Stimulated activated CD8-positive, alpha-beta memory T cell treated with anti-CD3 and anti-CD28 coated beads, Interleukin-2, amount 100 ng/mL, for 48 hours (primary cell): Measurements from ENCODE around the gene TMEM163.
A peak's percentile ranks its signal among the peaks of the same experiment; 100 is the strongest.
"Not testable (repeated sequence)": the region's sequence is repeated elsewhere in the genome, so short reads cannot be mapped to it uniquely, and the experiment has no call there.

Experiments
- DNase-seq, 2 donors: peaks; one replicate each; pipeline ENCODE4 v3.0.0-alpha.2; 2020; ENCODE audit warnings: low read depth in 2 of 2

The TMEM163 gene

DNA sequence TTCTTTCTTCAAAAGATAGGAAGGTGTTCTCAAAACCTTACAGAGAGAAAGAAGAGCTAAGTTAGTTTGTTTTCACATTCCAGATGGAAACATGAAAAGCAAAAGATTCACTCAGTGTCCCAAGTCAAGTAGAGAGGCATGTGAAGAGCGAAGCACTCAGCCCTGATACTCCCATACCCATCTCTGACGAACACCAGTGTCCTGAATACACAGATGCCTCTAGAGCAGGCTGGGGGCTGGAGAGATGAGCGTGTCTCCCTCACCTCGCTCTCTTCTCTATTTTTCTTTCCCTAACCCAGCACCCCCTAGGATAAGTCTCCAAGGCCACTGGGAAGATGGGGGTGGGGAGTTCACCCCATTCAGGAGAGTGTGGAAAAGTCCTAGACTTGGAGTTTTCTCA, 227.8 kb downstream of the TMEM163 start:
- no peak for DNase-seq

DNA sequence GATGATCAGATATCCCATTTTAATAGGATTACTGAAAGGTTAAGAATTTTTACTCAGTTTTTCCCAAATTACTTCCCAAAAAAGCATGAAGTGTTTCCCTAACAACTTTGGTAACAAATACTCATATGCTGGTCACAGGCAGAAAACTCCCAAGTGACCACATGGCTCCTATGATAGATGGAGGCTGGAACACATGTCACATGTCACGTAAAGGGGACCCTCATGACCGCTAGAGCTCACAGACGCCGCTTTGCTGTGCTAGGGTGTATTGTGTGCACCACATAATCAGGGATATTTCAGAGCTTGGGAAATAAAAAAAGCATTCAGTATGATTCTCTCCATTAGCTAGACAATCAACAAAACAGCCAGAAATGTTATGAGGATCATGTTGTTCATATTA, 228.2 kb downstream of the TMEM163 start:
- no peak for DNase-seq

GRCh38 chr2:134489732-134490384, 228.9 kb downstream of the TMEM163 start:
- DNase-seq, result no peak

- no peak for DNase-seq
These were observed 235.9 kb downstream of the TMEM163 start for GRCh38 chr2:134482766-134483340.

DNA sequence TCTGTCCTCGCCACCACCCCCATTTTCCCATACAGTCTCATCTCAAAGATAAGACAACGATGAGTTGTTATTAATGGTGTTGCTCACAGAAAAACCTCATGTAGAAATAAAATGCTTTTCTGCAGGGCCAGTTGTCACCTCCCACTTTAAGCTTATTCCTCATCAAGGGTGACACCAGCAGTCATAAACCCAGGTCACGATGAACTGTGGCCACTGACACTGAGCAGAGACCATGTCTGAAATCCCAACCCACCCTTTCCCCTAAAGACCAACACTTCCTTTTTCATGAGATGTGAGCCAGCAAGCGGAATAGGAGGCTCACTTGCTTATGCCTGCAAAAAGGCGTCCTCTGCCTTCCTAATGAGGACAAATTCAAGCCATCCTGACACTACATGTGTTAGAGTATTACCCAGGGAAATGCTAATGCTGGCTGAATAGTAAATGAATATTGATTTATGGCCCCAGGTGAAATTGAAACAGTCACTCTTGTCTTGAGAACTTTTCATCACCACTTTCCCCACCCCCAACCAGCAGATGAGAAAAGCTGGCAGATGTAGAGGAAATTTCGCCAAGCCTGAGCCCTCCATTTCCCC, 236.6 kb downstream of the TMEM163 start:
- DNase-seq, result no peak

GRCh38 chr2:134479696-134480330, 239.0 kb downstream of the TMEM163 start:
- DNase-seq, result no peak

DNA sequence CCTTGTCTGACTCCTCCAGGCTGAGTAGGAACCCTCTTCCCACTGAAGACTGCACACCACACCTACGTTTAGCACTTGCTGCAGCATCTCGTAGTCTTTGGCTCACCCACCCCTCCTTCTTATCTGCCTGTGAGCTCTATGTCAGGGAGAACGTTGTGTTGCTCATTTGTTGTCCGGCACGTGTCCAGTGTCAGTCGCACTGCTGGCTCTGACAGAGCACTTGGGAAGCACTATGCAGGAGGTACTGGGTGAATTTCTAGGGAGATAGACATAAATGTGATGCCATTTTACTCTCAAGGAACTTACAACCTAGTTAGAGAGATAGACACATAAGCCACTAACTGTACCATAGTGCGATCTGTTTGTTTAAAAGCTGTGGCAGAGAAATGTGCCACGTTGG, 241.8 kb downstream of the TMEM163 start:
- not testable (repeated sequence) for DNase-seq

GRCh38 chr2:134470561-134471168, 248.1 kb downstream of the TMEM163 start:
- no peak for DNase-seq

- no peak for DNase-seq
These were observed 249.2 kb downstream of the TMEM163 start for GRCh38 chr2:134469516-134470115.

DNA sequence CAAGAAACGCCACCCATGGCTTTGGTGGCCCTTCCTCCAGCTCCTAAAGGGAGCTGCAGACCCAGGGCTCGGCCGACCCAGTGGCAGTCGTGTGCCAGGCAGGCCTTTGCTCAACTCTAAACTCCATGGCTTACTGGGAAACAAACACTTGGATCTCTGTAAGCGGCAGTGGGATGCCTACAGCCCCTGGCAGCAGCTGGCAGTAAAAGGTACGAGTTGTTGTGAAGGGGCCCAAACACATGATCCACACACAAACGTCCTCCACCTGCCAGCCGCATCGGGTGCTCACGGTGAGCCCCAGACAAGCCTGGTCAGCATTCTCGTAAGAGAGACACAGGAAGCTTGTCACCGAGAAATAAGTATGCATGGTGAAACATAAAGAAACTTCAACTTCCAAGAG, 250.0 kb downstream of the TMEM163 start:
- no peak for DNase-seq

GRCh38 chr2:134468164-134468563, 250.6 kb downstream of the TMEM163 start:
- no peak for DNase-seq

- DNase-seq, result no peak
These were observed 252.7 kb downstream of the TMEM163 start for GRCh38 chr2:134466141-134466540.

GRCh38 chr2:134465228-134466105, 253.3 kb downstream of the TMEM163 start:
- no peak for DNase-seq

DNA sequence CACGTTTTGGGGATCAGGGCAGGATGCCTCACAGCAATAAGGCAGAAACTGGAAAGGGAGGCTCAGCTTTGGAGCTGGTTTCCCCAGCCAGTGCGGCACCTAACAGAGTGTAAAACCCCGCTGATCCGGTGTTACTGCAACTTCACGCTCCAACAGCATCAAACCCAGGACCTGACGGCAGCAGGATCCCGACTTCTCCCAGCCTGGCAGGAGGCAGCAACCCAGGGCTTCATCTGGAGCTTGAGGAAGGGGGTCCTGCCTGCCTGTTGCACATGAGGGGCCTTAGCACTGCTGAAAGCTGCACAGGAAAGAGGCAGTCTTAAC, 255.1 kb downstream of the TMEM163 start:
- no peak for DNase-seq

GRCh38 chr2:134462791-134463698, 255.8 kb downstream of the TMEM163 start:
- DNase-seq, result no peak

DNA sequence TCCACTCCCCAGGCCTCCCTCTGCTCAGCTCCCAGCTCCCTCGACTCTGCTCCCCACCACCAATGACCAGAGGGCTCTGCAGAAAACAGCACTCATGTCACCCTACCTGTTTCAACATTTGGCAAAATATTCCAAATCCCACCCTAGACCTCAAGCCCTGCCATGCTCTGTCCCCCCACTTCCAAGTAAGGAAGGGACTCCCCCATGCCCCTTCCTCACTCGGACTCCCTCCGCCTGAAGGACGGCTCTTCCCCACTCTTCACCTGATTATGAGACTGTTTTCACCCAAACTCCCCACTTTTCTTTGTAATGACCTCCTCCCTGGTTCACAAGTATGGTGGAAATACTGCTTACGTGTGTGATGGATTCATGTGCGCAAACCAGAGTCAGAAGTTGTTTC, 256.5 kb downstream of the TMEM163 start:
- no peak for DNase-seq

DNA sequence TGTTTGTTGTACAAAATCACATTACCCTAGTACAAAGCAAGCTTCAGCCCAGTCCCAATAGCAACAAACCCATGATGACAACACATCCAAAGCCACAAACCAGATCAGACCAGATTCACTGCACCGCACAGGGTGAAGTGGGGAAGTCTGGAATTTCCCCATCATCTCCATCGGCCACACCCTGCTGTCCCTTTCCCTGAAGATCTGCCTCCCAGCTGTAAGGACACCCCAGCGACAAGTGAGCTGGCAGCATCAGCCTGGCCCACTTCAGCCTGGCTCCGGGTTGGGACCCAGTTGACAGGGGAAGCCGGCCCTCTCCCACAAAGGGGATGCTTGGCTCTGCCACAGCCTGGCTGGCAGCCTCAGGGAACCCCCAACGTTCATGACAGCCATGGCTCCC, 257.3 kb downstream of the TMEM163 start:
- no peak for DNase-seq

DNA sequence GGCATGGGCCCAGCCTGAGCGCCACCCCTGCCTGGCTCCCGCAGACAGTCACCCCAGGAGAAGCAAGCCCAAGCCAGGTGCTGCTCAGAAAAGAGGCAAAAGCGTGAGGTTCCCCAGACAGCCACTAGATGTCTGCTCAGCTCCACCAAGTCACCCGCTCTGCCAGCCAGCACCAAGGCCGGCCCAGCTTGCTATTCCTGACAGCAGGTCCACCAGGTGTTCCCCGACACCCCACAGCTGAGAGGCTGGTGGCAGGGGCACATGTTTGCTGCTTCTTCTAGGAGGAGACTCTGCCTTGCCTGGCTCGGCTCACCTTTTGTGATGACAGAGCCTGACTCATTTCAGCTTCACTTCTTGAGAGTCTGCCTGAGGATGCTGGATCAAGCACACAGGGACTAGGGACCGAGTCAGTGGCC, 258.2 kb downstream of the TMEM163 start:
- peak; percentile 4 to 11 for DNase-seq

DNA sequence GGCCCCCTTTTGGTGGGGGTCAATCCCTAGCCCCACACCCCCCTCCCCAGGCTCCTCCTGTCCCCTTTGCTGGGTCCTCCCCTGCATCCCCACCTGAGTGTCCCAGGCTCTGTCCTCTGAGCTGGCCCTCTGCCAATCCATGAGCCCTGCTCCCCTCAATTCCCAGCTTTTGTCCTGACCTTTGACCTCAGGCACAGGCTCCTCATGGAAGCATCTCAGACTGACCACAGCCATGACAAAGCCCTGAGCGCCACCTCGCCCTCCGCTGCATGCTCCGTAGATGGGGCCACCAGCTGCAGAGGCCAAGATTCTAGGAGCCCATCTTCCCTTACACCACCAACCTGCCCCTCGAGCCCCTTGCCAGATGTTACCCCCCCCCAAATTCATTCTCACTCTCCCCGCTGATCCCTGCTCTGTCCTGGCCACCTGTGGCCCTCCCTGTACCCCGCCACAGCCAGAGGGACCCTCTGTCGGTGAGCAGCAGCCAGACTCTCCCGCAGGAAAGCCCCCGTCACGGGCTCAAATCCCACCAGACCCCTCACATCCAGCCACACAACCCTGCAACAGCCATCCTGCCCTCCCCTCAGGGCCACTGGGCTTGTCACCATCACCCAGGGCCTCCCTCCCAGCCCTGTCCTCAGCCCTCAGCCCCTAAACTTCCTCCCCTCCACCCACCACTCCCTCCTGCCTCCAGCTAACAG, 258.9 kb downstream of the TMEM163 start:
- no peak for DNase-seq

- DNase-seq, result no peak
These were observed 259.9 kb downstream of the TMEM163 start for GRCh38 chr2:134458950-134459349.
